PC-3 (cell line): ENCODE measurements around the gene PSME2. TPM values are rescaled to one million over a fixed set of nuclear protein-coding genes. Genes with fewer than 3 reads are reported as not detected.

Experiments
- ATAC-seq: fragments of 200-7000 bp; cut with Tn5 transposase; 2 replicates; pipeline ENCODE4 v1.9.1; 2020; ENCODE audit warnings: mild to moderate bottlenecking, moderate library complexity
- BruUV-seq: library from RNA; stranded (reverse); fragments of 400-500 nt; replicated peaks from 2 replicates; lab custom pipeline; 2021; lab: Mats Ljungman, UMichigan
- CTCF ChIA-PET: fragments of 300-600 bp; sonication (Branson Sonifier 250); formaldehyde crosslinking; loops from one replicate; lab custom pipeline; 2022; ENCODE audit warnings: antibody characterized with exemption; lab: Charles Lee
- POLR2A ChIA-PET: fragments of 300-600 bp; sonication (Branson Sonifier 250); formaldehyde crosslinking; loops from one replicate; lab custom pipeline; 2022; ENCODE audit warnings: antibody characterized with exemption; ENCODE audit not compliant: unreplicated experiment; lab: Charles Lee
- DNase-seq: peaks from one replicate; pipeline ENCODE4 v3.0.0-alpha.2; 2015
- H2AFZ ChIP-seq: fragments of 300-600 bp; sonication (generic); 2 replicates; pipeline ENCODE4 v1.6.0; 2016; ENCODE audit warnings: antibody characterized with exemption, low read length
- H3F3A ChIP-seq: fragments of 300-600 bp; sonication (generic); one replicate; pipeline ENCODE4 v1.6.0; 2017; ENCODE audit warnings: antibody characterized with exemption, low read length, control low read depth, mild to moderate bottlenecking; ENCODE audit not compliant: unreplicated experiment
- H3K27ac ChIP-seq: fragments of 300-600 bp; sonication (generic); 2 replicates; pipeline ENCODE4 v1.5.1; 2016; ENCODE audit warnings: mild to moderate bottlenecking, low read length
- H3K27me3 ChIP-seq: fragments of 300-600 bp; sonication (generic); 2 replicates; pipeline ENCODE4 v1.6.1; 2016; ENCODE audit warnings: low read length, mixed read lengths
- H3K36me3 ChIP-seq: fragments of 300-600 bp; sonication (generic); 2 replicates; pipeline ENCODE4 v1.6.1; 2016; ENCODE audit warnings: low read depth, mixed run types, low read length, mixed read lengths
- H3K4me1 ChIP-seq: fragments of 300-600 bp; sonication (generic); 2 replicates; pipeline ENCODE4 v1.5.1; 2016; ENCODE audit warnings: low read length; ENCODE audit not compliant: insufficient read depth
- H3K4me2 ChIP-seq: fragments of 300-600 bp; sonication (generic); 2 replicates; pipeline ENCODE4 v1.6.0; 2016; ENCODE audit warnings: low read length
- H3K4me3 ChIP-seq: fragments of 300-600 bp; sonication (generic); 2 replicates; pipeline ENCODE4 v1.5.1; 2016; ENCODE audit warnings: mild to moderate bottlenecking, low read length, mixed read lengths
- H3K79me2 ChIP-seq: fragments of 300-600 bp; sonication (generic); 2 replicates; pipeline ENCODE4 v1.6.1; 2017; ENCODE audit warnings: low read length, mixed read lengths
- H3K9ac ChIP-seq: fragments of 300-600 bp; sonication (generic); 2 replicates; pipeline ENCODE4 v1.6.0; 2016; ENCODE audit warnings: mild to moderate bottlenecking, low read length
- H3K9me2 ChIP-seq: fragments of 300-600 bp; sonication (generic); replicated peaks from 2 replicates; pipeline ENCODE4 v1.6.1; 2016; ENCODE audit warnings: mixed run types, low read length, mixed read lengths
- H3K9me3 ChIP-seq: fragments of 300-600 bp; sonication (generic); 2 replicates; pipeline ENCODE4 v1.6.1; 2016; ENCODE audit warnings: low read length, mixed read lengths
- H4K20me1 ChIP-seq: fragments of 300-600 bp; sonication (generic); 2 replicates; pipeline ENCODE4 v1.6.1; 2016; ENCODE audit warnings: low read length, mixed read lengths
- CTCF ChIP-seq: fragments of 300-600 bp; sonication (generic); conservative IDR thresholded peaks from 2 replicates; pipeline ENCODE4 v1.5.1; 2017; ENCODE audit warnings: antibody characterized with exemption, low read depth, mild to moderate bottlenecking, low read length
- EZH2 ChIP-seq: fragments of 300-600 bp; sonication (generic); IDR thresholded peaks from one replicate; pipeline ENCODE4 v1.6.1; 2017; ENCODE audit warnings: antibody characterized with exemption, mild to moderate bottlenecking, low read length; ENCODE audit not compliant: unreplicated experiment
- EZH2phosphoT487 ChIP-seq: fragments of 300-600 bp; sonication (generic); IDR thresholded peaks from 2 replicates; pipeline ENCODE4 v1.6.1; 2018; ENCODE audit warnings: mild to moderate bottlenecking, antibody characterized with exemption, low read length, borderline replicate concordance
- intact Hi-C: fragments of 100-400 bp; cut with micrococcal nuclease; formaldehyde crosslinking; loops from 2 replicates; pipeline ENCODE4 v1.9.0; 2023
- total RNA-seq: library from RNA; depleted of rRNA; stranded (reverse); fragments of >200 nt; gene quantifications from 2 replicates; pipeline ENCODE4 v1.2.3, GENCODE V29; 2014

Gene PSME2
- total RNA-seq, 1 experiment from 2014 or later: 297 TPM

GRCh38 chr14:24177041-24177825, 30.8 kb upstream of the PSME2 start:
- CTCF ChIA-PET: no interaction called here
- ATAC-seq: no peak
- no peaks in the 10 kb centered on the region for H3K79me2 ChIP-seq

GRCh38 chr14:24176599-24176998, 30.2 kb upstream of the PSME2 start:
- Histone ChIP-seq H3K9ac (no peak overlapping the region), H3K27ac (no peak overlapping the region), H3K4me1 (no peaks in the 10 kb centered on the region), H3K9me3 (no peaks in the 10 kb centered on the region), H3K9me2 (no peaks in the 10 kb centered on the region), H3K36me3 (peaks cover 19% of the 10 kb centered on the region; the same call in 1 of the 2 replicates), H4K20me1 (no peaks in the 10 kb centered on the region), H3K27me3 (no peaks in the 10 kb centered on the region), H3K4me2 (no peak overlapping the region), H3F3A (no peaks in the 10 kb centered on the region), H3K79me2 (no peaks in the 10 kb centered on the region), H3K4me3 (no peak overlapping the region), H2AFZ (no peak overlapping the region)
- POLR2A ChIA-PET: no interaction called here
- intact Hi-C loops: no loop called here
- DNase-seq (no peak), ATAC-seq (no peak)
- CTCF ChIA-PET: no interaction called here
- BruUV-seq: no TSS peak
- no peak for TF ChIP-seq EZH2phosphoT487
- no peak for TF ChIP-seq CTCF
- TF ChIP-seq EZH2: no peak

More at GRCh38 chr14:24177041-24177825, 30.8 kb upstream of the PSME2 start:
- no peaks in the 10 kb centered on the region for H3K9me3 ChIP-seq
- no TSS peak for BruUV-seq
- no peaks in the 10 kb centered on the region for H3K27me3 ChIP-seq
- H3K9me2 ChIP-seq: no peaks in the 10 kb centered on the region
- no peaks in the 10 kb centered on the region for H4K20me1 ChIP-seq
- H3K9ac ChIP-seq: no peak overlapping the region
- no peak for DNase-seq
- no peaks in the 10 kb centered on the region for H3F3A ChIP-seq
- no peak overlapping the region for H3K4me3 ChIP-seq
- peaks cover 19% of the 10 kb centered on the region; the same call in 1 of the 2 replicates for H3K36me3 ChIP-seq
- intact Hi-C loops: no loop called here
- H3K4me2 ChIP-seq: no peak overlapping the region
- no peaks in the 10 kb centered on the region for H3K4me1 ChIP-seq
- no peak overlapping the region for H3K27ac ChIP-seq
- POLR2A ChIA-PET: no interaction called here
- TF ChIP-seq EZH2 (no peak), EZH2phosphoT487 (no peak), CTCF (no peak)
- no peak overlapping the region for H2AFZ ChIP-seq

GRCh38 chr14:24172871-24173281, 26.5 kb upstream of the PSME2 start:
- POLR2A ChIA-PET: no interaction called here
- BruUV-seq: no TSS peak
- no peak overlapping the region for H3K4me3 ChIP-seq

More at GRCh38 chr14:24172871-24173281, 26.5 kb upstream of the PSME2 start:
- H3K4me1 ChIP-seq: no peaks in the 10 kb centered on the region
- no peaks in the 10 kb centered on the region for H3K27me3 ChIP-seq
- H3F3A ChIP-seq: no peaks in the 10 kb centered on the region
- ATAC-seq: no peak
- H3K9me2 ChIP-seq: no peaks in the 10 kb centered on the region
- no peak for TF ChIP-seq CTCF
- no peak for TF ChIP-seq EZH2phosphoT487
- no peak for TF ChIP-seq EZH2
- no peak overlapping the region for H3K4me2 ChIP-seq
- intact Hi-C loops: no loop called here
- CTCF ChIA-PET: no interaction called here
- H3K27ac ChIP-seq: no peak overlapping the region
- H3K36me3 ChIP-seq: no peaks in the 10 kb centered on the region
- H2AFZ ChIP-seq: no peak overlapping the region
- H3K9ac ChIP-seq: no peak overlapping the region
- DNase-seq: no peak
- no peaks in the 10 kb centered on the region for H3K9me3 ChIP-seq
- H3K79me2 ChIP-seq: no peaks in the 10 kb centered on the region
- no peaks in the 10 kb centered on the region for H4K20me1 ChIP-seq
